GM19328 (cell line): ENCODE data around the gene NBEA.

Experiments
- ATAC-seq: cut with Tn5 transposase; IDR thresholded peaks from one replicate; pipeline ENCODE4 v1.9.1; 2021; ENCODE audit warnings: mild to moderate bottlenecking, moderate library complexity; ENCODE audit not compliant: unreplicated experiment

NBEA gene

DNA sequence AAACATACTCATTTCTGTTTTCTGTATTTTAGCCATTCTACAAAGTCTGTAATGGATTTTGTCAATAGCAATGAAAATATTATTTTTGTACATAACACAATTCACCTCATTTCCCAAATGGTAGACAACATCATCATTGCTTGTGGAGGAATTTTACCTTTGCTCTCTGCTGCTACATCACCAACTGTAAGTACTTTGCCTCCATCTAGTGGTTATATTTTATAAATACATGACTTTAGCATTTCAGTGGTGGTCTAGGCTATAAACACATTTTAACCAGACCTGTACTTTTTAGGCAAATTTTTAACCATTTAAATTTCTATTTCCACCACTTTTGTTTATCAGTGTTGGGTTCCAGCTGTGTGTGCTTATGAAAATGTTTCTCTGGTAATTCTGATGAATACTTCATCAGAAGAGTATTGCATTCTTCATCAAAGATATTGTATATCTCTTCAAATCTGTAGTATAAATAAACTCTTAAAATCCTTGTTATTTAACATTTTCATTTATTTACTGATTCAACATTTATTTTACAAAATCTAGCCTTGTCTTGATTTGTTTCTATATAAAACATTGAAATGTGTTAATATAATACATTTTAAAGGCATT is 222.4 kb downstream of the NBEA start:
- ATAC-seq, result peak; percentile 64

- no peak for ATAC-seq
Measured at GRCh38 chr13:35165205-35165604, 223.1 kb downstream of the NBEA start.

DNA sequence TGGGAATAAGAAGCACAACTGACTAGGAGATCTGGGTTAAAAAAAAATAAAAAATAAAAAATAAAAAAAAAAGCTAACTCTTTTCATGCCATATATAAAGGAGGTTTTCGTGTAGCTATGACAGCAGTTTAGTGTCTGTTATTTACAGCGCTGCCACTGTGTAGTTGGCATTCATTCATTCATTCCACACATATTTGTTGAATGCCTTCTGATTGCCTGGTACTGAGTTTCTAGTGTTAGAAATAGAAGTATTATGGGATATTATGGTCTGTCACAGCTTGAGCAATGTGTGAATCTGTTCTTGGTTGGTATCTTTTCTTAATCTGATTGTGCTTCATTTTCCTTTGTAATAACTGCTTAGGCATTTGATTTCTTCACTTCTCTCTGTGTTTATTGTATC is 237.4 kb downstream of the NBEA start:
- no peak for ATAC-seq

- no peak for ATAC-seq
Measured at GRCh38 chr13:35179920-35180663, 238.0 kb downstream of the NBEA start.

DNA sequence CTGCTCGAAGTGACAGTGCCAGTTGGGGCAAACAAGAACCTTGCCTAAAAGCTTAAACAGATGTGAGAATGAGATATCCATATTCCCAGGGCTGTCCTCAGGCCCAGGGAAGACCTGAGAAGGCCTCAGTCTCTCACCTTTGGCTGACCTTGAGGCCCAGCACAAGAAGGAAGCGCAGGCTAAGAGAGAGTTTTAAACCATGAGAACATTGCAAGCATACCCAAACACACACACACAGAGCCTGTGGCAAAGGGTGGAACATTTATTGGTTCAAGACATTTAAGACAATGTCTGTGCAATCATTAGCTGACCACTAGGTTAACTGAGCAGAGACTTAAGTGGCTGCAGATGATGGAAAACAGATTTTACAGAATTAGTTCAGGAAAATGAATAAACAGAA is 248.2 kb downstream of the NBEA start:
- ATAC-seq, result no peak

DNA sequence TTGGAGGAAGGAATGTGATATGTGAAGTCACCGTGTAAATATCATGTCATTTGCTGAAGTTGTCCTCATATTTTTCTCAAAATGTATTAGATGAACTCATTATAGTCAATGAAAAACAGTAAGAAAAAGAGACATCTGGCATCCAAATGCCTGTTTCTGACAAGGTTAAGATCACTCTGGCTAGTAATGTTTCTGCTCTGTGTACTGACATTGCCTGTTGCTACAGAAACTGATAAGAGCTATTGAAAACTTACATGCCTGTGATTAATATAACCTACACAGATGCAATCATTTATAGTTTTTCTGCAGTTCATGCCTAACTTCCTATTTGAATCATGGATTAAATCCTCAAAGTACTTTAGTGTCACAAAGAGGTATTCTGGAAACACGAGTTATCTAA is 249.8 kb downstream of the NBEA start:
- ATAC-seq, result no peak

DNA sequence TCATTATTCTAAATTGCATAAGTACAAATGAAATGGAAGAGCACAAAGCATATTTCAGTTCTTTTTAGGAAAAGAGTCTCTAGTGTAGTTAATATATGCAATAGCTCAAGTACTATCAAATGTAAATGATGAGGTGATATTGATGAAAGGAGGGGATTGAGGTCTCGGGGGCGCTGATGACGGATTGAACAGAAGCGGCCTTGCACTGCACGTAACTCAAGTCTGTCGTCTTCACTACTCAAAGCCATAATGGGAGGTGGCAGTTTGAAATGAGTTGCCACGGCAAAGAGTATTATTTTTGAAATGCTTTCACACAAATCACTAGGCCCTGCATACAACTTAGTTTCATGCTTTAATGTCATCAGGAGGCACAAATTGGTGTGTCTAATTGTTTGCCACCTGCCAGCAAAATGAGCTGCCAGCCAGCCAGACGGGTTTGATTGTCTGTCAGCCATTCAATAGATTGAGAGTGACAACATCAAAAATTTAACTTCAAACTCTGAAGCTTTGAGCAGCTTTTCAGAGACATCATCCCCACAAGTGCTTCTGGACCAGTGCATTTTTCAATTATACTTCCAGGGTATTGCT is 256.6 kb downstream of the NBEA start:
- ATAC-seq, result no peak

DNA sequence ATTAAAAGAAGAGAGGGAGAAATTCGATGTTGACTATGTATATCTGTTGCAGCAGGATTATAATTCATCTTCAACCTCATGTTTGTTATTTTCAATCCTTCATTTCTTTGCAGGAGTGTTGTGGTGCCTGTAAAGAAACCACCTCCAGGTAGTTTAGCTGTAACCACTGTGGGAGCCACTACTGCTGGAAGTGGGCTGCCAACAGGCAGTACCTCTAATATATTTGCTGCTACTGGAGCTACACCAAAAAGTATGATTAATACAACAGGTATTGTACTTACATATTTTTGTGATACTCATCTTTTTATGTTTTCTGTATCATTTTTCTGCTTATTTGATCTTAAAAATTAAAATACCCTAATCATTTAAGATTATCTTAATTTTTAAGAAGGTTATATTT is 266.5 kb downstream of the NBEA start:
- no peak for ATAC-seq

DNA sequence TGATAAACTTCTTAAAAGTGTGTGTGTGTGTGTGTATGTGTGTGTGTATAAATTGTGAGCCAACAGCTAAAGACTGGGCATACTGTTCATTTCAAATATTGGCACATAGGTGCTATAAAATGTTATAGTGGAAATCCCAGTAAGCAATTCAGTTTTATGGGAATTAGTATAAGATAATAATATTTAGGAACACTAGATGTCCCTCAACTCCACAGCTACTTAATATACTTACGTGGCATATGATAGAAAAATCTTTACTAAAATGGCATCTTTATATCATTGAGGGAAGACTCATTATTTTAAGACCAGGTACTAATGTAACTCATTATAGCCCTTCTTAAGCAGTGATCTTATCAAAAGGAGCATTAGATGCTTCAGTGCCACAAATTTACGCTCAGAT is 268.2 kb downstream of the NBEA start:
- ATAC-seq, result no peak

- ATAC-seq, result no peak
Measured at GRCh38 chr13:35211949-35212348, 269.9 kb downstream of the NBEA start.

DNA sequence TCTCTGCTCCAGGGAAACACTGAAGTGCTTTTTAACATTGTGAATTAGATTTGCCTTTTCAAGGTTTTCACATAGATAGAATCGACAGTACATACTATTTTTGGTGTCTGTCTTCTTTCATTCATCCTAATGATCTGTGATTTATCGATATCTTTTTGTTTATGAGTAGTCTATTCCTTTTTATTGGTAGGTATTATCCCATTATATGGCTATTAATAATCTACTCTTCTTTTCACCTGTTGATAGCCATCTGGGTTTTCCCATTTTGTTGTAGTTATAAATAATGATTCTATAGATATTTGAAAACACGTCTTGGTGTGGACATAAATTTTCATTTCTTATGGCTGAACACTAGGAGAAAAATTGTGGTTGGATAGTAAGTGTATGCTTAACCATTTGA is 271.8 kb downstream of the NBEA start:
- no peak for ATAC-seq

DNA sequence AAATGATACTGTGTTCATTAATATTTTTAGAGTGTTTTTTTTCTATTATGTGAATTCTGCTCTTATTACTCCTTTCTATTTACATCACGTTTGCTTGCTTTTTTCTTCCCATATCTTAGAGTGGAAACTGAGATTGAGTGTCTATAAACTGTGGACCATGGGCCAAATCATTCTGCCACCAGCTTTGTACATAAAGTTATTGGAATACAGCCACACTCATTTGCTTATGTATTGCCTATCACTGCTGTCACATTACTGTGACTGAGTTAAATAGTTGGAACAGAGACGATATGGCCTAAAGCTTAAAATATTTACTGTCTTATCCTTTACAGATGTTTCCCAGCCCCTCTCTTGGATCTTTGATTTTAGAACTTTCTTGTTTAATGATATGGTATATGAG is 274.1 kb downstream of the NBEA start:
- no peak for ATAC-seq

DNA sequence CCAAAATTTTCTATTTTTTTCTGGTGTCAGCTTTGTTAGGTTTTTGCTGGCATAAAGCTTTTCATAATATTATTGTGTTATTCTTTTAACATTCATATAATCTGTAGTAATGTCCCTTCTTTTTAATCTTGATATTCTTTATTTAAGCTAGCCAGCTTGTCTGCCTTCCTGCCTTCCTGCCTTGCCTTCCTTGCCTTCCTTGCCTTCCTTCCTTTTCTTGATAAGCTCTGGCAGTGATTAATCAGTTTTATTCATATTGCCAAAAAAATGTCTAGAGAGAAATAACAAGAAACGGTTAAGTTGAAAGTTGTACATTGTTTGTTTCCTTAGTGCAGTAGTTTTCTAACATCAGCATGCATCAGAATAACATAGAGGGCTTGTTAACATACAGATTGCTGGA is 277.0 kb downstream of the NBEA start:
- ATAC-seq, result no peak

DNA sequence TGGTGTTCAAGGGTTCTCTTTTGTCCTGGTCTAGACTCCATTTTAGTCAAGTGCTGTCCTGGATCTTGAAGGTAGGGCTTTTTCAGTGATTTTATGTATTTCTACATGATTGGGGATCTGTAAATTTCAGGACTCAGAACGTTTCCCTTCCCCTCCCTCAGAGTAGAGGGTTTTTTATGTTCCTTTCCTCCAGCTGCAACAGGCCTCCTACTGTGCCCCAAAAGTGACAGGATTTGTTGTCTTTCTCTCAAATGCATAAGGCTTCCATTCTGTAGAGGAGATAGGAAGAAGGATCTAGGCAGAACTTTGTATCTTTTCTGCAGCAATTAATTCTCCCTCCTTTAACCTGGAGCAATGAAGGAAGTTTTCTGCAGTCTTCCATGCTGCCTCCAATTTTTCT is 283.1 kb downstream of the NBEA start:
- ATAC-seq, result no peak

DNA sequence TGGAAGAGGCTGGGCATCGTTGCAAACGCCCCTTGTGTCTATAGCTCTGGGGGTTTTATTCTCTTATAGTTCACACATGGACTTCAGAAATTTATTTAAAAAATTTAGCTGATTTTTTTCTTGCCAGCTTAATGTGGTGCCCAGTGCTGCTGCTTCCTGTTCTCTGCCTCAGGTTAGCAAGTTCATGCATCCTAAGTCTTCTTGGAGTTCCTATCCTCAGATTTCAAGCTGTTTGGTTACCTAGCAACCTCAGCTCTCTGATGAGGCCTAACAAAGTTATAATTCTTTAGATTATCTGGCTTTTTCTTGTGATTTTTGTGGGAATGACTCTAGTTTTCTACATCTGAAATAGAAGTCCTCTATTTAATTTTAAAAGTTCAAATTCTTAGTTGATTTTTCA is 283.5 kb downstream of the NBEA start:
- ATAC-seq, result no peak

GRCh38 chr13:35228536-35228935 is 286.5 kb downstream of the NBEA start:
- ATAC-seq, result no peak

DNA sequence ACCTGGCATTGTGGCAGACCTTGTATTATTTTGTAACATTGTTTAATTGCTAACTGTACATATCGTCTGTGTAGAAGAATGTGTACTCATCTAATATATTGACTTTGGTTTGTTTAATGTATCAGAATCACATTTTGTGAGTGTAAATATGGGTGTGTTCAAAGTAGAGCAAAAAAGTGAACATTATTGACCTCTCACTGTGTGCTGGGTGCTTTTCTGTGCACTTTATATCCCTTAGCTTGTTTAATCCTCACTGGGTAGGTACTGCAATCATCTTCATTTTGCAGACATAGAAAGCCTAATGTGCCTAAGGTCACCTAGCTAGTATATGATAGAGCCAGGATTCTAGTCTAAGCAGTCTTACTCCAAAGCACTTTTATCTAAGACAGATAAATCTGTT is 289.4 kb downstream of the NBEA start:
- no peak for ATAC-seq

DNA sequence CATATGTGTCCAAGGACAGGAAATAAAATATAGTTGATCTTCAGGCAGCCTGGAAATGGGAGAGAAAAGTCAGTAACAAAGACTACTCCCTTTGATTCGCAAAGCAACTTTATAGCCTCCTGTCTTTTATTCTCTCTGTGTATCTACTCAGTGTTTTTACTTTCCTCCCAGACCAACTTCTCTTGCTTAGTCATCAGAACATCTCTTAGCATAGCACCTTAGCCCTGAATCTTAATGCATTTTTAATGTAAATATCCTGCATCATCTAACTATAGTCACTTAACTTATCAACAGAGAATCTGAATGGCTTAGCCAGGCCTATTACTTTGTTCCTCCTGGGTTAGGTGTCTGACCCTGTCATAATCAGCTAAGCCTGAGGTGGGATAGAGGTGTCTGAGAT is 296.2 kb downstream of the NBEA start:
- ATAC-seq, result no peak

DNA sequence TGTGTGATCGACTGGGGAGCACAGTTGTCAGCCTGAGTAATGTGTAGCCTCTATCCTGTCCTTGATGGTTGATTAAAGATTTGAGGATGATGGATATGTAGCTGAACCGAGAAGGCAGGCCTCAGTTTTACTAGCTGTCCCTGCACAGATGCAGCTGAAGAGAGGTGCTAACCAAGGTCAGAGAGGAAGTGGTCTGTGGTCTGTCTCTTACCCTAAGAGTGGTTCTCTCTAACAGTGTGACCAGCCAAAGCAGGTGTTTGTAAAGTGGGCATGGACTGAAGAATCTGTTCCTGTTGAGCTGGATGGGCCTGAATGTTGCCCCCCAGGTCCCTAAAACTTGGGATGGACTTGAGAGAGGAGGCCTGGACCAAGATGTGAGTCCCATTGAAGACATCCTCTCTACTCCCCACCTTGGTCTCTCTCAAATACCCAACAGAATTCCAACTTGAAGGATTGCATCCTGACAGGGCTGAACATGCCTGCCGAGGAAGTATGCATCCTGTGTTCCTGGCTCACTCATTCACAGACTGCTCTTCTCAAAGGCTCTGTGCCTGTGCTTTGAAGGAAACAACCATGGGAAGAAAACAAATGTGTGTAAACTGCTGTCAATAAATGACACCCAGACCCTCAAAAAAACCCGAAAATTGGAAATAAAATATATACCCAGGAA is 310.6 kb downstream of the NBEA start:
- ATAC-seq, result peak; percentile 96

GRCh38 chr13:35255241-35255640 is 313.2 kb downstream of the NBEA start:
- ATAC-seq, result no peak

- ATAC-seq, result no peak
Measured at GRCh38 chr13:35256459-35257148, 314.5 kb downstream of the NBEA start.
